GM12865 (cell line): ENCODE data around the gene WDR35.

ENCODE experiments used
- DNase-seq: peaks from one replicate; pipeline ENCODE4 v3.0.0; 2010; ENCODE audit warnings: low read depth
- H3K4me3 ChIP-seq: 2 replicates; pipeline ENCODE4 v1.5.1; 2011; ENCODE audit warnings: mild to moderate bottlenecking, low read depth, low read length, control low read depth
- CTCF ChIP-seq: IDR thresholded peaks from 2 replicates; pipeline ENCODE4 v1.5.1; 2011; ENCODE audit warnings: low read length, control low read depth, low read depth, inconsistent platforms; ENCODE audit not compliant: insufficient read depth; ENCODE audit errors: missing control alignments

WDR35 gene

GRCh38 chr2:20030224-20030623 is 40.3 kb upstream of the WDR35 start:
- no peak for TF ChIP-seq CTCF
- DNase-seq, result no peak
- no peak overlapping the region for H3K4me3 ChIP-seq

GRCh38 chr2:20027705-20028434 is 38.0 kb upstream of the WDR35 start:
- DNase-seq, result no peak
- no peak for TF ChIP-seq CTCF
- no peak overlapping the region for H3K4me3 ChIP-seq

GRCh38 chr2:20027260-20027677 is 37.4 kb upstream of the WDR35 start:
- no peak overlapping the region for H3K4me3 ChIP-seq
- DNase-seq, result no peak
- TF ChIP-seq CTCF, result no peak

GRCh38 chr2:20025065-20025786 is 35.3 kb upstream of the WDR35 start:
- no peak overlapping the region for H3K4me3 ChIP-seq
- no peak for DNase-seq
- no peak for TF ChIP-seq CTCF

GRCh38 chr2:20023688-20024087 is 33.8 kb upstream of the WDR35 start:
- TF ChIP-seq CTCF, result no peak
- no peak for DNase-seq
- no peak overlapping the region for H3K4me3 ChIP-seq

GRCh38 chr2:20021405-20022009 is 31.6 kb upstream of the WDR35 start:
- no peak for DNase-seq
- no peak for TF ChIP-seq CTCF
- H3K4me3 ChIP-seq, result no peak overlapping the region
